Measurements from ENCODE around the gene DOCK1.

GRCh38 chr10:127428385-127428980 lies 523.3 kb downstream of the DOCK1 start:
- TF ChIP-seq EZH2 (IDR thresholded peaks at IDR 0.05; ENCODE audit: insufficient read depth, poor library complexity, severe bottlenecking) (no peak), EZH2phosphoT487 (IDR thresholded peaks at IDR 0.05; ENCODE audit: insufficient read depth, low read depth) (no peak)
